Gastrocnemius medialis (tissue), 4 donors: Measurements from ENCODE around the gene PDGFRB.

ENCODE experiments used
- CTCF ChIP-seq, 5 experiments: fragments of 450-650 bp in 3 of 5; fragments of 200-600 bp in 2 of 5; sonication (generic) in 2 of 5; IDR thresholded peaks in 4 of 5; conservative IDR thresholded peaks in 1 of 5; 1 replicate in 4 of 5; 2 replicates in 1 of 5; pipeline ENCODE4 v1.5.1; 2016 to 2019; ENCODE audit warnings: antibody characterized with exemption in 5 of 5, mild to moderate bottlenecking in 3 of 5, moderate library complexity in 3 of 5
- POLR2A ChIP-seq, 2 donors: fragments of 450-650 bp; IDR thresholded peaks; one replicate each; pipeline ENCODE4 v1.6.1; 2017; ENCODE audit warnings: antibody characterized with exemption in 2 of 2, mild to moderate bottlenecking in 2 of 2, moderate library complexity in 2 of 2

GRCh38 chr5:150080696-150081435 lies 74.8 kb downstream of the PDGFRB start:
- TF ChIP-seq CTCF (IDR thresholded peaks at IDR 0.05 in 4 of 5, conservative IDR thresholded peaks at IDR 0.05 in 1 of 5): no peak
- no peak for TF ChIP-seq POLR2A (IDR thresholded peaks at IDR 0.05)
